GM23338 (cell line): ENCODE data around the gene ATL3.

Source experiments
- EZH2 ChIP-seq: fragments of 200-600 bp; sonication (generic); IDR thresholded peaks from one replicate; pipeline ENCODE4 v1.8.0; 2017; ENCODE audit warnings: antibody characterized with exemption, mild to moderate bottlenecking, low read depth; ENCODE audit not compliant: unreplicated experiment
- EZH2phosphoT487 ChIP-seq: fragments of 200-600 bp; sonication (generic); IDR thresholded peaks from one replicate; pipeline ENCODE4 v1.8.1; 2018; ENCODE audit warnings: antibody characterized with exemption; ENCODE audit not compliant: unreplicated experiment
- POLR2AphosphoS5 ChIP-seq: IDR thresholded peaks from 2 replicates; pipeline ENCODE4 v1.6.1; 2016; ENCODE audit warnings: antibody characterized with exemption, low read depth
- REST ChIP-seq: IDR thresholded peaks from one replicate; pipeline ENCODE4 v1.6.1; 2018; ENCODE audit warnings: antibody characterized with exemption; ENCODE audit not compliant: unreplicated experiment
- STAT1 ChIP-seq: IDR thresholded peaks from one replicate; pipeline ENCODE4 v1.6.1; 2016; ENCODE audit warnings: antibody characterized with exemption; ENCODE audit not compliant: unreplicated experiment
- TF ChIP-seq, protein P1 (sequence below), 2 experiments: fragments of 200-600 bp in 1 of 2; sonication (generic) in 1 of 2; conservative IDR thresholded peaks; 2 replicates each; pipeline versions ENCODE4 v1.5.1 to v1.6.1; 2016 to 2017; ENCODE audit warnings: antibody characterized with exemption in 2 of 2, low read depth in 2 of 2, mild to moderate bottlenecking in 2 of 2, moderate library complexity in 1 of 2
- TF ChIP-seq, protein P2 (sequence below): fragments of 250-450 bp; sonication (Bioruptor Pico); IDR thresholded peaks from 2 replicates; pipeline ENCODE4 v1.5.0; 2020; ENCODE audit warnings: mild to moderate bottlenecking, moderate library complexity

- TF ChIP-seq, protein P1, sequence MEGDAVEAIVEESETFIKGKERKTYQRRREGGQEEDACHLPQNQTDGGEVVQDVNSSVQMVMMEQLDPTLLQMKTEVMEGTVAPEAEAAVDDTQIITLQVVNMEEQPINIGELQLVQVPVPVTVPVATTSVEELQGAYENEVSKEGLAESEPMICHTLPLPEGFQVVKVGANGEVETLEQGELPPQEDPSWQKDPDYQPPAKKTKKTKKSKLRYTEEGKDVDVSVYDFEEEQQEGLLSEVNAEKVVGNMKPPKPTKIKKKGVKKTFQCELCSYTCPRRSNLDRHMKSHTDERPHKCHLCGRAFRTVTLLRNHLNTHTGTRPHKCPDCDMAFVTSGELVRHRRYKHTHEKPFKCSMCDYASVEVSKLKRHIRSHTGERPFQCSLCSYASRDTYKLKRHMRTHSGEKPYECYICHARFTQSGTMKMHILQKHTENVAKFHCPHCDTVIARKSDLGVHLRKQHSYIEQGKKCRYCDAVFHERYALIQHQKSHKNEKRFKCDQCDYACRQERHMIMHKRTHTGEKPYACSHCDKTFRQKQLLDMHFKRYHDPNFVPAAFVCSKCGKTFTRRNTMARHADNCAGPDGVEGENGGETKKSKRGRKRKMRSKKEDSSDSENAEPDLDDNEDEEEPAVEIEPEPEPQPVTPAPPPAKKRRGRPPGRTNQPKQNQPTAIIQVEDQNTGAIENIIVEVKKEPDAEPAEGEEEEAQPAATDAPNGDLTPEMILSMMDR (conservative IDR thresholded peaks at IDR 0.05; ENCODE audit: low read depth in 2 of 2): peak in 1 of 2 experiments; percentile 28; a peak in 3 of 4 replicates
- TF ChIP-seq STAT1 (no peak), EZH2phosphoT487 (no peak), EZH2 (no peak), POLR2AphosphoS5 (peak; percentile 94), REST (no peak)
- TF ChIP-seq, protein P2, sequence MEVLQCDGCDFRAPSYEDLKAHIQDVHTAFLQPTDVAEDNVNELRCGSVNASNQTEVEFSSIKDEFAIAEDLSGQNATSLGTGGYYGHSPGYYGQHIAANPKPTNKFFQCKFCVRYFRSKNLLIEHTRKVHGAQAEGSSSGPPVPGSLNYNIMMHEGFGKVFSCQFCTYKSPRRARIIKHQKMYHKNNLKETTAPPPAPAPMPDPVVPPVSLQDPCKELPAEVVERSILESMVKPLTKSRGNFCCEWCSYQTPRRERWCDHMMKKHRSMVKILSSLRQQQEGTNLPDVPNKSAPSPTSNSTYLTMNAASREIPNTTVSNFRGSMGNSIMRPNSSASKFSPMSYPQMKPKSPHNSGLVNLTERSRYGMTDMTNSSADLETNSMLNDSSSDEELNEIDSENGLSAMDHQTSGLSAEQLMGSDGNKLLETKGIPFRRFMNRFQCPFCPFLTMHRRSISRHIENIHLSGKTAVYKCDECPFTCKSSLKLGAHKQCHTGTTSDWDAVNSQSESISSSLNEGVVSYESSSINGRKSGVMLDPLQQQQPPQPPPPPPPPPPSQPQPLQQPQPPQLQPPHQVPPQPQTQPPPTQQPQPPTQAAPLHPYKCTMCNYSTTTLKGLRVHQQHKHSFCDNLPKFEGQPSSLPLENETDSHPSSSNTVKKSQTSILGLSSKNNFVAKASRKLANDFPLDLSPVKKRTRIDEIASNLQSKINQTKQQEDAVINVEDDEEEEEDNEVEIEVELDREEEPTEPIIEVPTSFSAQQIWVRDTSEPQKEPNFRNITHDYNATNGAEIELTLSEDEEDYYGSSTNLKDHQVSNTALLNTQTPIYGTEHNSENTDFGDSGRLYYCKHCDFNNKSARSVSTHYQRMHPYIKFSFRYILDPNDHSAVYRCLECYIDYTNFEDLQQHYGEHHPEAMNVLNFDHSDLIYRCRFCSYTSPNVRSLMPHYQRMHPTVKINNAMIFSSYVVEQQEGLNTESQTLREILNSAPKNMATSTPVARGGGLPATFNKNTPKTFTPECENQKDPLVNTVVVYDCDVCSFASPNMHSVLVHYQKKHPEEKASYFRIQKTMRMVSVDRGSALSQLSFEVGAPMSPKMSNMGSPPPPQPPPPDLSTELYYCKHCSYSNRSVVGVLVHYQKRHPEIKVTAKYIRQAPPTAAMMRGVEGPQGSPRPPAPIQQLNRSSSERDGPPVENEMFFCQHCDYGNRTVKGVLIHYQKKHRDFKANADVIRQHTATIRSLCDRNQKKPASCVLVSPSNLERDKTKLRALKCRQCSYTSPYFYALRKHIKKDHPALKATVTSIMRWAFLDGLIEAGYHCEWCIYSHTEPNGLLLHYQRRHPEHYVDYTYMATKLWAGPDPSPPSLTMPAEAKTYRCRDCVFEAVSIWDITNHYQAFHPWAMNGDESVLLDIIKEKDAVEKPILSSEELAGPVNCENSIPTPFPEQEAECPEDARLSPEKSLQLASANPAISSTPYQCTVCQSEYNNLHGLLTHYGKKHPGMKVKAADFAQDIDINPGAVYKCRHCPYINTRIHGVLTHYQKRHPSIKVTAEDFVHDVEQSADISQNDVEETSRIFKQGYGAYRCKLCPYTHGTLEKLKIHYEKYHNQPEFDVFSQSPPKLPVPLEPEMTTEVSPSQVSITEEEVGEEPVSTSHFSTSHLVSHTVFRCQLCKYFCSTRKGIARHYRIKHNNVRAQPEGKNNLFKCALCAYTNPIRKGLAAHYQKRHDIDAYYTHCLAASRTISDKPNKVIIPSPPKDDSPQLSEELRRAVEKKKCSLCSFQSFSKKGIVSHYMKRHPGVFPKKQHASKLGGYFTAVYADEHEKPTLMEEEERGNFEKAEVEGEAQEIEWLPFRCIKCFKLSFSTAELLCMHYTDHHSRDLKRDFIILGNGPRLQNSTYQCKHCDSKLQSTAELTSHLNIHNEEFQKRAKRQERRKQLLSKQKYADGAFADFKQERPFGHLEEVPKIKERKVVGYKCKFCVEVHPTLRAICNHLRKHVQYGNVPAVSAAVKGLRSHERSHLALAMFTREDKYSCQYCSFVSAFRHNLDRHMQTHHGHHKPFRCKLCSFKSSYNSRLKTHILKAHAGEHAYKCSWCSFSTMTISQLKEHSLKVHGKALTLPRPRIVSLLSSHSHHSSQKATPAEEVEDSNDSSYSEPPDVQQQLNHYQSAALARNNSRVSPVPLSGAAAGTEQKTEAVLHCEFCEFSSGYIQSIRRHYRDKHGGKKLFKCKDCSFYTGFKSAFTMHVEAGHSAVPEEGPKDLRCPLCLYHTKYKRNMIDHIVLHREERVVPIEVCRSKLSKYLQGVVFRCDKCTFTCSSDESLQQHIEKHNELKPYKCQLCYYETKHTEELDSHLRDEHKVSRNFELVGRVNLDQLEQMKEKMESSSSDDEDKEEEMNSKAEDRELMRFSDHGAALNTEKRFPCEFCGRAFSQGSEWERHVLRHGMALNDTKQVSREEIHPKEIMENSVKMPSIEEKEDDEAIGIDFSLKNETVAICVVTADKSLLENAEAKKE: no peak
Observed at GRCh38 chr11:63681321-63682065, 10.3 kb upstream of the ATL3 start, which contains the start of gene RTN3.
